CD4-positive, alpha-beta T cell treated with Interleukin-4 for 1 hour (primary cell): ENCODE measurements around the gene TMA7B.

Experiments
- DNase-seq, 2 donors: peaks; one replicate each; pipeline ENCODE4 v3.0.0-alpha.2; 2020 to 2022

The TMA7B gene

DNA sequence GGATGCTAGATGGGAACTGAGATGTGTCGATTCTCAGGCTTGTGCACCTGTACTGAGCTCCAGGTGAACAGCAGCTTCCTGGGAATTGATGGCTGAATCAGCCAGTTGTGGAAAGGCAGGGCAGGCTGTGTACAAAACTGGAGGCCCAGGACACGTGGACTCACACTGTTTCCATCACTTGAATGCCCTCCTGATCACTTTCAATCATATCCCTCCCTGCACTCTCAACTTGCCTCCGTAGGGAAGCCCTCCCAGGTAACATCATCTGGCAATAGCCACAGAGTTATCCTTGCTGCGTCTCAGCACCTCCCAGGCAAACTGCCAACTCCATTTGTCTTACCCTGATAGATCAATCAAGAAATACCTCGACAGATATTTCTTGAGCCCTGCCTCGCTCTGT, 44.6 kb downstream of the TMA7B start:
- no peak for DNase-seq

DNA sequence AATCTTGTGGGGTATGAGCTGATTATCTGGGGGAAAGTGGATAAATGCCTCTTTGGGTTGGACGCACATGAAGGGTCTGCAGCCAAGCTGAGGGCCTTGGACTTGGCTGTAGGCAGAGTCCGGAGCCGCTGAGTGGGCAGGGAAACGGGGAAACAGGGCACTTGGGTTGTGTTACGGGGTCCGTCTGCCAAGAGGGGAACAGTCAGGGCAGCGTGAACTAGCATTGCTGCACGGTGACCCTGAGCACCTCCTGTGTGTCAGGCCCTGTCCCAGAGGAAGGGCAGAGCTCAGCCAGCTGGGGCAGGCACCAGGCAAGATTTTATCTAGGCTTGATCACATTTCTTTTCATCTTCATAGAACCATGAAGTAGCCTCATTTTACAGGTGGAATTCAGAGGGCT, 46.4 kb downstream of the TMA7B start:
- no peak for DNase-seq

DNA sequence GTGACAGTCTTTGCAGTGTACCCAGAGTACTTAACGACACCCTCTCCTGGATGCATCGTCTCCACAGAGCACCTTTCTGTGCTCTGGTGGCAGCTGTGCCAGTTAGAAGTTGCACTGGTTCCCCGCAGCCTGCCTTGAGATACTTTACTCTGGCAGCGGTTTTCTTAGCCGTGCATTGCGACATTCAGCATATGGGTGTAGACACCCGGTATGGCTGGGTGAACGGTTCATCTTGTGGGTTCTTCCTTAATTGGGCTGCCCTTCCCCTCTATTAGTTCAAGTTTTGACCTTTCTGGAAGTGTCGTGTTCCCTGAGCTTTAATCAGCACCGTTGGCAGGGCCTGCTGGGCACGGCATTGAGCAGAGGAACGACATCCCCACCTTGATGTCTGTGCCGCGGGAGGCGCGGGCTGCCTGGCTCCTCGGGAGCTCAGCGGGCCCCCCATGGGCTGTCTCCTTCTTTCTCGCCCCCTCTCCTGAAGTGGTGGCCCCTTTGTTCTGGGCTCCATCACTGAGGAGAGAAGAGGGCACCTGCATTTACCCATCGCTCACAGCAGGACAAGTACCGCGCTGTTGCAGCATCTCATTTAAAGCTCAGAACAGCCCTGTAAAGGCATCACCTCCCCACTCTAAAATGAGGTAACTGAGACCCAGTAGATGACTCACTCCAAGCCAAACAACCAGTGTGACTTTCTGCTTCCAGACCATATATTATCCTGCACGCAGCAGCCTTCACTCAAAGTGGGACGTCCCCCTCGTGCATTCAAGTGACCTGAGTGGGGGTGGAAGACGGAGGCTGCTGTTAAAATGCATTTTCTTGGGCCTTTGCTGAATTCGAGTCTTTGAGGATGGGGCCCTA, 47.9 kb downstream of the TMA7B start:
- DNase-seq: peak in 1 of 2 donors; percentile 55

DNA sequence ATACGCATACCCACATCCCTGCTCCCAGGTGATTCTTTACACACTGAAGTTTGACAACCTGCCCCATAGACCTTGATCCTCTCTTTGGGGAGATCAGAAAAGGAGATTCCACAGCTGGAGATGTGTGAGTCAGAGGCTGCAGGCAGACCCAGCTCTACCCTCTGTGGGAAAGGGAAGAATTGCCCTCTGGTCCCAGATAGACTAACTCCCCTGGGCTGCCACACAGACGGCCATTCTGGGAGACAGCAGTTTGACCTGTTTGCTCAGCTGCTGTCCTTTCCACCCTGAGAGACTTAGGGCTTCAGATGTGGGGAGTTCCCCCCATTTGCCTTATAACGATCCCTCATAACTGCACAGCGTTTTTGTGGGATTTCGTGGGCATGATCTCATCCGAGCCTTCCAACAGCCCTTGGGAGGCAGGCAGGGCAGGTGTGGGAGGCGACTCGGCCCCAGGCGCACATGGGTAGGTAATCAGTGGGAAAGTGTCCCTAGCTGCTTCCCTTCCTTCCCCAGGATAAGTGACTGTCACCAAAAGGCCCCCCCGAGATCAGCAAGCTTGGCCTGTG, 48.6 kb downstream of the TMA7B start:
- no peak for DNase-seq

DNA sequence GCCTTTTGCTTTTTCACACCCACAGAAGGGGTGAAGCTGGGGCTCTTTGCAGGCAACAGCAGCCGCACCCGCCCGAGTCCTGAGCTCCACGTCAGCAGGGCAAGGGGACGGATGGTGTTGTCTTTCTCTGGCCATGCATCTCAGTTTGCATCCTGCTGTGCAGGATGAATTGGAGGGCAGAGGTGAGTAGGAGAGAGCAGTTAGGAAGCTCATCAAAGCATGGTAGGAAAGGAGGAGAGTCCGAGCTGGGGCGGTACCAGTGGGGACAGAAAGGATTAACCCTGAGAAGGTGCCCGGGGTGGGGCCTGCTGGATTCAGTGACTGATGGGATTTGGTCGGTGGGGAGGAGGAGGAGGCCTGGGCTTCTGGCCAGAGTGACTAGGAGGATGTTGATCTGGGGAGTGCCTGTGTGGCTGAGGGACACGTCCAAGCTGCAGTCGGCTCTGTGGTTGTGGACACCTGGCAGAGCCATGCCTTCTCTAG, 49.1 kb downstream of the TMA7B start:
- DNase-seq: no peak

DNA sequence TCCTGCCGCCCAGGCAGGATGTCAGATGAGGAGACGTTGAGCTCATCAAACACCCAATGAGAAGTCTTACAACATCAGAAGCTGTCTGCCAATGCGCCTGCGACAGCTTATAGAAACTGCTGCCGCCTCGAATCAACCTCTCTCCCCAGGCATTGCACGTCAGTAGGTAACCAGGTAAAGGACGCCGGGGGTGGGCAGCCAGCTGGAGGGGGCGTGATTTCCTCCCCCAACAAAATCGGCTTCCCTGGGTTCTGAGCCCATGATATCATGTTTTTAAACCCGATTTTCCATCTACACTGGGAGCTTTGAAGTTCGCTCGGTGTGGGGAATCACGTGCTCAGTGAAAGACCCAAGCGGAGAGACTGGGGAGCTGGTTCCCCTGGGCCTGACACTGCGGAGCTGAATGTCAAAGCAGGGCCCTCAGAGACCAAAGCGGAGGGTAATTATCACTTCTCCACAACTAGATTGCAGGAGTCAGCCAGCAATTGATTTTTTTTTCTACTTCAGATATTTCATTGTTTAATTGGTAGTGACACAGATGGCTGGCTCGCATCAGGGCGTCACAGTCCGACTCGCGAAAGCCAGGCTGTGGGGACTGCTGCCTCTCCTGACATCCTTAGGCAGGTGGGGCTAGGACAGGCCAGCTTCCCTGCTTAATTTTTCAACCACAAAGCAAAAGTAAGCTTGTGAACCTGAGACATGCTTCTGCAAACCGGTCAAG, 49.9 kb downstream of the TMA7B start:
- peak; percentile 22 to 32 for DNase-seq

DNA sequence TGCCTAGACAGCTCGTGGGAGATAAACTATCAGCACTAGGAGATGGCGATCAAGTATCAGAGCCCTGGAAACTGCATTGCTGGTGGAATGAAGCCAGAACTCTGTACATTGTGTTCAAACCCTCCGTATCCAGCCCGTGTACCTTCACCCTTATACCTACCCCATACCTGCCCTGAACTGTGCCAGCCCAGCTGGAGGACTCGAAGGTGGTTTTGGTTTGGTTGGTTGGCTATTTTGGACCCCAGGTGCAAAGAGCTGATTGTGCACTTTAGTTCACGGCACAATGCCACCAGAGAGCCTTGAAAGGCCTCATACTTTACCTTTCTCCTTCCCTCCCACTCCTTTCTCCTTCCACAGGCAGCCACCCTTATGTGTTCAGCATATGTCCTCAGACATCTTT, 50.5 kb downstream of the TMA7B start:
- no peak for DNase-seq
